ENCODE data around the gene AR.
"Not testable (repeated sequence)": the region's sequence is repeated elsewhere in the genome, so short reads cannot be mapped to it uniquely, and the experiment has no call there.

The AR gene

GRCh38 chrX:67648361-67648760, 104.5 kb downstream of the AR start:
- no peak for DNase-seq (ENCODE audit: low spot score)

- no peak for DNase-seq (ENCODE audit: low spot score)
These were observed 107.8 kb downstream of the AR start for GRCh38 chrX:67651437-67652142.

- no peak for DNase-seq (ENCODE audit: low spot score)
These were observed 108.7 kb downstream of the AR start for GRCh38 chrX:67652543-67652942.

DNA sequence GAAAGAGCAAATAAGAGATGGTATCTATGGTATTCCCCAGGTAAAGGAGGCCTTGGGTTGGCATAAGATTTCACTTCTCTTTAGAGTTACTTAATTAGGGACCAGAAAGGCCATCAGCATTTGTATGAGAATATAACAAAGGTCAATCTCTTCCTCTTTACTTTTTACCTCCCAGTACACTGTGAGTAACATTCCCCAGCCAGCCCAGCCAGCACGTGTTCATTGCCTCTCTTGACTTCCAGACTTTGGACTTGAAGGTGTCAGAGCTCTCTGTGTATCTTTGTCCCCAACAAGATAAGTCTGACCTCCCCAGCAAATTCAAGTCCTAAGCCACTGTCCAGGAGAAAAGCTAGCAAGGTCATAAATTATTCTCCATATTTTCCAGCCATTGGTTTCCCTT, 110.5 kb downstream of the AR start:
- no peak for DNase-seq (ENCODE audit: low spot score)

DNA sequence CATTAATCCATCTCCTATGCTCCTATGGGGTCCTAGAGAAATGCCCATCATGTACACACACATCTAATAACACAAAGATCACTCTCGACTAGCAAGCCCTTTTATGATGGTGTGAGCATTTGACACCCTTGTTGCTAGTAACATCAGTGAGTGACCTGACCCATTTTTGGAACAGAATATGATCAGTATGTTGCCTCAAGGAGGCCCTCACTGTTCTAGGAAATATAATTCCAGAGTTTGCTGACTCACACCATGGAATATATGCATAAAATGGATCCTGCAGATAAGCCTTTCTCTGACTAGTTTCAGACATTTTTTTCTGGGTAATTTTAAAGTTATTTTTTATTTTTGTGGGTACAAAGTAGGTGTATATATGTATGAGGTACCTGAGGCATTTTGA, 121.8 kb downstream of the AR start:
- DNase-seq (ENCODE audit: low spot score) = no peak

DNA sequence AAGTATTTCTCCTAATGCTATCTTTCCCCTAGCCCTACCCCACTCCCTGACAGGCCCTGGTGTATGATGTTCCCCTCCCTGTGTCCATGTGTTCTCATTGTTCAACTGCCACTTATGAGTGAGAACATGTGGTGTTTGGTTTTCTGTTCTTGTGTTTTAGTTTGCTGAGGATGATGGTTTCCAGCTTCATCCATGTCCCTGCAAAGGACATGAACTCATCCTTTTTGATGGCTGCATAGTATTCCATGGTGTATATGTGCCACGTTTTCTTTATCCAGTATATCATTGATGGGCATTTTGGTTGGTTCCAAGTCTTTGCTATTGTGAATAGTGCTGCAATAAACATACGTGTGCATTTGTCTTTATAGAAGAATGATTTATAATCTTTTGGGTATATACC, 126.9 kb downstream of the AR start:
- not testable (repeated sequence) for DNase-seq (ENCODE audit: low spot score)

GRCh38 chrX:67673741-67674274, 130.0 kb downstream of the AR start:
- DNase-seq (ENCODE audit: low spot score) = no peak

GRCh38 chrX:67674741-67675140, 130.9 kb downstream of the AR start:
- no peak for DNase-seq (ENCODE audit: low spot score)

GRCh38 chrX:67684136-67684535, 140.3 kb downstream of the AR start:
- no peak for DNase-seq (ENCODE audit: low spot score)

DNA sequence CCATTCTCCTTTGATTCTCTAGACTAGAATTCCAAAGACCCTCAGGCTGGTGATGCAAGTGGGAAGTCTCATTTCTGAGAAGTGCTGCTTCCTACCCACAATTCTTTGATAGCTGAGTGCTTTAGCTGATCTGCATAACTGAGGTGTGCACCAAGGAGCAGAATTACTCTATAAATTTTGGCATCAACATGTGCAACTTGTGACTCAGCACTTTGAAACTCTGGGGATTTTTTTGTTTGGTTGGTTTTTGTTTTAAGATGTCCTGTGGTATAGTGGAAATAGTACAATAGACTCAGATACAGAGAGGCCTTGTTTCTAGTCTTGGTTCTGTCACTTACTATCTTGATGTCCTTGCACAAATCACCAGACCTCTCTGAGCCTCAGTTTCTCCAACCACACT, 148.4 kb downstream of the AR start:
- DNase-seq (ENCODE audit: low spot score) = no peak

DNA sequence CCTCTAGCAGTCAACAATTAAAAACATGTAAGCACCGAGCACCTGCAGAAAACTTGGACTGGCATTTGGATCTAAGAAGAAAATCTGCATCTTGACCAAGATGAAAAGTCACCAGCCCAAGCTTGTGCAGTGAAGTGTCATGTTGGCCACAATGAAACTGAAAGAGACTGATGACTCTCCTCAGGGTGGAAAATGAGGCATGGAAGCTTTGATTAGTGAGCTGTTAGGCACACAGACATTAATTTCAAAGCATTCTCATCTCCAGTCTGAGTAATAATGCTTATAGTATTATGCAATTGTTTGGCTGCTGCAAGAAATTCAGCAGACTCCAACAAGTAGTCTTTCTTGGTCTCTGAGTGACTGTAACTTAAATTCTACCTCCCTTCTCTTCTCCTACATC, 150.1 kb downstream of the AR start:
- DNase-seq (ENCODE audit: low spot score) = no peak

GRCh38 chrX:67697452-67697851, 153.6 kb downstream of the AR start:
- no peak for DNase-seq (ENCODE audit: low spot score)

DNA sequence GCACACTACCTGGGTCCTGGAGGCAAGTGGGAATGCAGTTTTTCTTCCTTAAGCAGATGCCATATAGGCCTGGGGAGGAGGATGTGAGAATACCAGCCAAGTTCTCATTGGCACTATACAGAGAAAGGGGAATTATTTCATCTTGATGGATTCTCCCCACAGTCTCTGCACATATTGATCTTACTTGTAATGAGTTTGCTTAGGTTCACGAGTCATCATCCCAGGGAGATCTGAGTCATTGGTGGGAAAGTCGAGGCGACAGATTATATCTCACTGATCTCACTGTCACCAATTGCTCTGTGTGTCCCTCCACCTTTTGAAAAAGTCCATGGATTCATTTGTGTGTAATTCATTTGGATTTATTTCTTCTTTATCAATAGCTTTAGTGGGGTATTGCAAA, 156.8 kb downstream of the AR start:
- no peak for DNase-seq (ENCODE audit: low spot score)

- no peak for DNase-seq (ENCODE audit: low spot score)
These were observed 170.2 kb downstream of the AR start for GRCh38 chrX:67714004-67714403.

DNA sequence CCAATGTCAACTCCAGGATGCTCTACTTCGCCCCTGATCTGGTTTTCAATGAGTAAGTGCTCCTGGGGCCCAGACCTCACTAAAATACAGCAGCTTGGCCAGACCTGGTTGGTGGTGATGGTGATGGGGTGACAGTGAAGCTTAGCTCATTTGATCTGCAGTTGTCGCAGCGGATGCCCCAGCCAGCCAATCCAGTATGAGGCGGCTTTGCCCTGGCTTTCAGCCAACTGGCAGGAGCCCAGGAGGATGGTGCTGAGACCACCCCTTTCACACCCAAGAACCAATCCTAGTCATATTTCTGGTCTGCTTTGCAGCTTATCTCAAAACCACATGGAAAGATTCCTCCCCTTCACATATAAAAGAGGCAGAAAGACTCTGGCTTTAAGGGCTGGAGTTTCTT, 173.8 kb downstream of the AR start:
- no peak for DNase-seq (ENCODE audit: low spot score)

- DNase-seq (ENCODE audit: low spot score) = no peak
These were observed 175.1 kb downstream of the AR start for GRCh38 chrX:67718926-67719325.

DNA sequence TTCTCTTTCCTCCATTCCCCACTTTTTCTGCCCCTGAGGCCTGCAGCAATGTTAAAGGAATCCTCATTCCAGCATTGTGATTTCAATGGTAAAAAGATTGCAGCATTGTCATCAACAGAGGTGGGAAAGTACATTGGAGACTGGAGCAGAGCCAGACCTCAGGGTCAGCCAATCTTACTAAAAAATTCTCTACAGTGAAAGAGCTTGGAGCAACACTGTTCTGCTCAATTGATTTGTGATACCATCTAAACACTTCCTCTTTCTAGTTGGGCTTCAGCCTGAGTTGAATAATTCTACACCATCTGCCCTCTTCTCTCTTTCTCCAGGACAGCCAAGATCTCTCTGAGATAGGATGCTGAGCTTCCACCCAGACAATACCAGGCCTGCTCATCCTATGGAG, 176.5 kb downstream of the AR start:
- no peak for DNase-seq (ENCODE audit: low spot score)

- DNase-seq (ENCODE audit: low spot score) = no peak
These were observed 177.5 kb downstream of the AR start for GRCh38 chrX:67721321-67721720.

DNA sequence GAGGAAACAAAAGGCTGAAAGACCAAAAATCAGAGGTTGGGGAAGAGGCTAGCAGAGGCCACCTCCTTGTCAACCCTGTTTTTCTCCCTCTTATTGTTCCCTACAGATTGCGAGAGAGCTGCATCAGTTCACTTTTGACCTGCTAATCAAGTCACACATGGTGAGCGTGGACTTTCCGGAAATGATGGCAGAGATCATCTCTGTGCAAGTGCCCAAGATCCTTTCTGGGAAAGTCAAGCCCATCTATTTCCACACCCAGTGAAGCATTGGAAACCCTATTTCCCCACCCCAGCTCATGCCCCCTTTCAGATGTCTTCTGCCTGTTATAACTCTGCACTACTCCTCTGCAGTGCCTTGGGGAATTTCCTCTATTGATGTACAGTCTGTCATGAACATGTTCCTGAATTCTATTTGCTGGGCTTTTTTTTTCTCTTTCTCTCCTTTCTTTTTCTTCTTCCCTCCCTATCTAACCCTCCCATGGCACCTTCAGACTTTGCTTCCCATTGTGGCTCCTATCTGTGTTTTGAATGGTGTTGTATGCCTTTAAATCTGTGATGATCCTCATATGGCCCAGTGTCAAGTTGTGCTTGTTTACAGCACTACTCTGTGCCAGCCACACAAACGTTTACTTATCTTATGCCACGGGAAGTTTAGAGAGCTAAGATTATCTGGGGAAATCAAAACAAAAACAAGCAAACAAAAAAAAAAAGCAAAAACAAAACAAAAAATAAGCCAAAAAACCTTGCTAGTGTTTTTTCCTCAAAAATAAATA, 179.9 kb downstream of the AR start:
- no peak for DNase-seq (ENCODE audit: low spot score)

- DNase-seq (ENCODE audit: low spot score) = no peak
These were observed 180.7 kb downstream of the AR start for GRCh38 chrX:67724359-67725110.

- no peak for DNase-seq (ENCODE audit: low spot score)
These were observed 181.7 kb downstream of the AR start for GRCh38 chrX:67725471-67725870.

DNA sequence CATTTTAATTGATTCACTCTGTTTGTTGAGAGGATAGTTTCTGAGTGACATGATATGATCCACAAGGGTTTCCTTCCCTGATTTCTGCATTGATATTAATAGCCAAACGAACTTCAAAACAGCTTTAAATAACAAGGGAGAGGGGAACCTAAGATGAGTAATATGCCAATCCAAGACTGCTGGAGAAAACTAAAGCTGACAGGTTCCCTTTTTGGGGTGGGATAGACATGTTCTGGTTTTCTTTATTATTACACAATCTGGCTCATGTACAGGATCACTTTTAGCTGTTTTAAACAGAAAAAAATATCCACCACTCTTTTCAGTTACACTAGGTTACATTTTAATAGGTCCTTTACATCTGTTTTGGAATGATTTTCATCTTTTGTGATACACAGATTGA, 182.2 kb downstream of the AR start:
- no peak for DNase-seq (ENCODE audit: low spot score)

DNA sequence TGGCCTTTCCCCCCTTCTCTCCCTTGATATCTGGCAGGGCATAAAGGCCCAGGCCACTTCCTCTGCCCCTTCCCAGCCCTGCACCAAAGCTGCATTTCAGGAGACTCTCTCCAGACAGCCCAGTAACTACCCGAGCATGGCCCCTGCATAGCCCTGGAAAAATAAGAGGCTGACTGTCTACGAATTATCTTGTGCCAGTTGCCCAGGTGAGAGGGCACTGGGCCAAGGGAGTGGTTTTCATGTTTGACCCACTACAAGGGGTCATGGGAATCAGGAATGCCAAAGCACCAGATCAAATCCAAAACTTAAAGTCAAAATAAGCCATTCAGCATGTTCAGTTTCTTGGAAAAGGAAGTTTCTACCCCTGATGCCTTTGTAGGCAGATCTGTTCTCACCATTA, 183.8 kb downstream of the AR start:
- no peak for DNase-seq (ENCODE audit: low spot score)

Measured in HuH-7.5 (cell line).